ENCODE results near the gene FGF12. TPM values are rescaled to one million over a fixed set of nuclear protein-coding genes. Genes with fewer than 3 reads are reported as not detected.

Gene FGF12
- total RNA-seq, 1 donor from 2014 or later, result 3.9 TPM

GRCh38 chr3:192244591-192244990, 482.8 kb downstream of the FGF12 start:
- no peak overlapping the region for H3K27ac ChIP-seq
- intact Hi-C loops (cut with DNase I), result no loop called here
- ATAC-seq, result no peak

GRCh38 chr3:192239956-192240355, 487.4 kb downstream of the FGF12 start:
- no peaks in the 10 kb centered on the region for H3K4me1 ChIP-seq
- H3K27me3 ChIP-seq (ENCODE audit: low read depth), result no peaks in the 10 kb centered on the region
- H3K27ac ChIP-seq, result no peak overlapping the region
- intact Hi-C loops (cut with DNase I), result no loop called here
- no peaks in the 10 kb centered on the region for H3K9me3 ChIP-seq
- no peak overlapping the region for H3K4me3 ChIP-seq
- no peak for TF ChIP-seq CTCF (IDR thresholded peaks at IDR 0.05)
- DNase-seq (no peak), ATAC-seq (no peak)
- no peaks in the 10 kb centered on the region for H3K36me3 ChIP-seq

More at GRCh38 chr3:192244591-192244990, 482.8 kb downstream of the FGF12 start:
- no peak for TF ChIP-seq CTCF (IDR thresholded peaks at IDR 0.05)
- Histone ChIP-seq H3K4me1 (no peaks in the 10 kb centered on the region), H3K27me3 (ENCODE audit: low read depth) (no peaks in the 10 kb centered on the region), H3K9me3 (no peaks in the 10 kb centered on the region), H3K4me3 (no peak overlapping the region), H3K36me3 (no peaks in the 10 kb centered on the region)
- no peak for DNase-seq

- Histone ChIP-seq H3K4me1 (no peaks in the 10 kb centered on the region), H3K27me3 (ENCODE audit: low read depth) (no peaks in the 10 kb centered on the region), H3K4me3 (no peak overlapping the region), H3K27ac (no peak overlapping the region), H3K9me3 (no peaks in the 10 kb centered on the region), H3K36me3 (no peaks in the 10 kb centered on the region)
- ATAC-seq (no peak), DNase-seq (no peak)
- no peak for TF ChIP-seq CTCF (IDR thresholded peaks at IDR 0.05)
- intact Hi-C loops (cut with DNase I), result no loop called here
Observed at GRCh38 chr3:192237992-192238608, 489.2 kb downstream of the FGF12 start.

GRCh38 chr3:192229866-192230265, 497.5 kb downstream of the FGF12 start:
- intact Hi-C loops (cut with DNase I), result no loop called here
- no peaks in the 10 kb centered on the region for H3K9me3 ChIP-seq
- H3K27me3 ChIP-seq (ENCODE audit: low read depth), result no peaks in the 10 kb centered on the region
- TF ChIP-seq CTCF (IDR thresholded peaks at IDR 0.05), result no peak
- no peaks in the 10 kb centered on the region for H3K4me1 ChIP-seq
- no peak for ATAC-seq
- no peaks in the 10 kb centered on the region for H3K36me3 ChIP-seq
- no peak for DNase-seq
- no peak overlapping the region for H3K4me3 ChIP-seq
- no peak overlapping the region for H3K27ac ChIP-seq

- Histone ChIP-seq H3K9me3 (no peaks in the 10 kb centered on the region), H3K4me3 (no peak overlapping the region), H3K36me3 (no peaks in the 10 kb centered on the region), H3K27me3 (ENCODE audit: low read depth) (no peaks in the 10 kb centered on the region), H3K27ac (no peak overlapping the region), H3K4me1 (no peaks in the 10 kb centered on the region)
- intact Hi-C loops (cut with DNase I), result no loop called here
- DNase-seq (no peak), ATAC-seq (no peak)
- TF ChIP-seq CTCF (IDR thresholded peaks at IDR 0.05), result no peak
Observed at GRCh38 chr3:192224634-192225155, 502.6 kb downstream of the FGF12 start.
